Neural cell (in vitro differentiated cells): ENCODE measurements around the gene RALGPS1. TPM values are rescaled to one million over a fixed set of nuclear protein-coding genes. Genes with fewer than 3 reads are reported as not detected.

Source experiments
- H2AFZ ChIP-seq: fragments of 200-600, 300-800 bp; sonication (generic), shearing (Covaris generic); 2 replicates; pipeline ENCODE4 v1.6.0; 2014; ENCODE audit warnings: low read depth, mild to moderate bottlenecking, antibody characterized with exemption, low read length, moderate library complexity
- H3F3A ChIP-seq: fragments of 200-600 bp; shearing (Covaris generic); 2 replicates; pipeline ENCODE4 v1.6.1; 2016; ENCODE audit warnings: mild to moderate bottlenecking, moderate library complexity, mixed read lengths, antibody characterized with exemption, low read length; ENCODE audit not compliant: insufficient read depth, poor library complexity, severe bottlenecking
- H3K27ac ChIP-seq: fragments of 200-600, 300-800 bp; sonication (generic), shearing (Covaris generic); 2 replicates; pipeline ENCODE4 v1.5.1; 2014; ENCODE audit warnings: mild to moderate bottlenecking, low read length, moderate library complexity
- H3K27me3 ChIP-seq: fragments of 300-800, 200-600 bp; sonication (generic), shearing (Covaris generic); 2 replicates; pipeline ENCODE4 v1.6.0; 2014; ENCODE audit warnings: mild to moderate bottlenecking, low read depth, low read length, moderate library complexity; ENCODE audit not compliant: insufficient read depth
- H3K36me3 ChIP-seq: fragments of 300-800, 200-600 bp; sonication (generic), shearing (Covaris generic); 2 replicates; pipeline ENCODE4 v1.5.1; 2014; ENCODE audit warnings: mild to moderate bottlenecking, antibody characterized with exemption, low read length, moderate library complexity; ENCODE audit not compliant: insufficient read depth
- H3K4me2 ChIP-seq: fragments of 300-800, 200-600 bp; sonication (generic), shearing (Covaris generic); 2 replicates; pipeline ENCODE4 v1.6.0; 2014; ENCODE audit warnings: mild to moderate bottlenecking, low read length
- H3K4me3 ChIP-seq: fragments of 300-800, 200-600 bp; sonication (generic), shearing (Covaris generic); 2 replicates; pipeline ENCODE4 v1.5.1; 2014; ENCODE audit warnings: mild to moderate bottlenecking, low read length, moderate library complexity
- H3K79me2 ChIP-seq: fragments of 200-600 bp; shearing (Covaris generic); replicated peaks from 2 replicates; pipeline ENCODE4 v1.6.0; 2014; ENCODE audit warnings: mild to moderate bottlenecking, low read length, moderate library complexity; ENCODE audit not compliant: insufficient read depth
- H3K9ac ChIP-seq: fragments of 300-800, 200-600 bp; sonication (generic), shearing (Covaris generic); 2 replicates; pipeline ENCODE4 v1.6.1; 2016; ENCODE audit warnings: mild to moderate bottlenecking, low read length, mixed read lengths
- H3K9me2 ChIP-seq: fragments of 200-600 bp; shearing (Covaris generic); 2 replicates; pipeline ENCODE4 v1.6.1; 2016; ENCODE audit warnings: mild to moderate bottlenecking, low read length, mixed read lengths; ENCODE audit not compliant: insufficient read depth
- H3K9me3 ChIP-seq: fragments of 200-600, 300-800 bp; sonication (generic), shearing (Covaris generic); 2 replicates; pipeline ENCODE4 v1.6.1; 2016; ENCODE audit warnings: mild to moderate bottlenecking, mixed run types, low read length, moderate library complexity, mixed read lengths
- H4K20me1 ChIP-seq: fragments of 200-600 bp; shearing (Covaris generic); 2 replicates; pipeline ENCODE4 v1.6.1; 2016; ENCODE audit warnings: mild to moderate bottlenecking, mixed run types; ENCODE audit not compliant: insufficient read depth
- CTCF ChIP-seq: fragments of 450-650 bp; IDR thresholded peaks from 2 replicates; pipeline ENCODE4 v1.5.1; 2014; ENCODE audit warnings: antibody characterized with exemption, mild to moderate bottlenecking, moderate library complexity; ENCODE audit not compliant: poor library complexity, severe bottlenecking
- EP300 ChIP-seq: fragments of 450-650 bp; conservative IDR thresholded peaks from 2 replicates; pipeline ENCODE4 v1.6.1; 2014; ENCODE audit warnings: antibody characterized with exemption, mild to moderate bottlenecking, moderate library complexity; ENCODE audit not compliant: poor library complexity, severe bottlenecking
- EZH2 ChIP-seq: fragments of 200-600, 300-800 bp; shearing (Covaris generic), sonication (generic); IDR thresholded peaks from 2 replicates; pipeline ENCODE4 v1.6.1; 2014; ENCODE audit warnings: antibody characterized with exemption, low read length, borderline replicate concordance, mild to moderate bottlenecking; ENCODE audit not compliant: insufficient read depth, poor library complexity, severe bottlenecking
- MXI1 ChIP-seq: fragments of 450-650 bp; conservative IDR thresholded peaks from 2 replicates; pipeline ENCODE4 v1.6.1; 2014; ENCODE audit warnings: antibody characterized with exemption, mild to moderate bottlenecking; ENCODE audit not compliant: poor library complexity, severe bottlenecking
- POLR2AphosphoS5 ChIP-seq: IDR thresholded peaks from 2 replicates; pipeline ENCODE4 v1.6.1; 2012
- RAD21 ChIP-seq: fragments of 450-650 bp; conservative IDR thresholded peaks from 2 replicates; pipeline ENCODE4 v1.6.1; 2014; ENCODE audit warnings: antibody characterized with exemption, mild to moderate bottlenecking, moderate library complexity
- REST ChIP-seq: IDR thresholded peaks from 2 replicates; pipeline ENCODE4 v1.6.1; 2012; ENCODE audit warnings: borderline replicate concordance
- SMC3 ChIP-seq: fragments of 450-650 bp; conservative IDR thresholded peaks from 2 replicates; pipeline ENCODE4 v1.6.1; 2014; ENCODE audit warnings: antibody characterized with exemption, mild to moderate bottlenecking, moderate library complexity; ENCODE audit not compliant: poor library complexity
- TAF1 ChIP-seq: IDR thresholded peaks from 2 replicates; pipeline ENCODE4 v1.6.1; 2012; ENCODE audit warnings: low read depth
- polyA plus RNA-seq: library from polyadenylated mRNA; depleted of rRNA; stranded (reverse); fragments of >200 nt; gene quantifications from 2 replicates; pipeline ENCODE4 v1.2.3, GENCODE V29; 2014

RALGPS1 gene
- polyA plus RNA-seq, 1 donor from 2014 or later = 37.1 TPM

GRCh38 chr9:127142931-127143464, 228.4 kb downstream of the RALGPS1 start:
- no peaks in the 10 kb centered on the region for H4K20me1 ChIP-seq
- H3K9me2 ChIP-seq = no peaks in the 10 kb centered on the region
- H3K4me3 ChIP-seq = no peak overlapping the region
- H3F3A ChIP-seq = no peaks in the 10 kb centered on the region
- no peak overlapping the region for H2AFZ ChIP-seq
- no peak overlapping the region for H3K9ac ChIP-seq
- H3K79me2 ChIP-seq = no peaks in the 10 kb centered on the region
- no peak for TF ChIP-seq RAD21
- no peak for TF ChIP-seq TAF1
- H3K9me3 ChIP-seq = no peaks in the 10 kb centered on the region
- H3K27me3 ChIP-seq = no peaks in the 10 kb centered on the region
- no peak overlapping the region for H3K4me2 ChIP-seq
- no peak overlapping the region for H3K27ac ChIP-seq
- H3K36me3 ChIP-seq = no peaks in the 10 kb centered on the region

GRCh38 chr9:127143920-127144465, 229.4 kb downstream of the RALGPS1 start:
- Histone ChIP-seq H3K36me3 (no peaks in the 10 kb centered on the region), H2AFZ (no peak overlapping the region), H3K27me3 (no peaks in the 10 kb centered on the region), H3K4me2 (no peak overlapping the region), H4K20me1 (no peaks in the 10 kb centered on the region), H3F3A (no peaks in the 10 kb centered on the region), H3K9ac (no peak overlapping the region), H3K79me2 (no peaks in the 10 kb centered on the region), H3K27ac (no peak overlapping the region), H3K9me3 (no peaks in the 10 kb centered on the region), H3K9me2 (no peaks in the 10 kb centered on the region), H3K4me3 (no peak overlapping the region)
- no peak for TF ChIP-seq RAD21
- no peak for TF ChIP-seq EP300
- no peak for TF ChIP-seq EZH2
- TF ChIP-seq SMC3 = no peak
- TF ChIP-seq MXI1 = no peak
- TF ChIP-seq POLR2AphosphoS5 = no peak
- no peak for TF ChIP-seq TAF1
- TF ChIP-seq CTCF = no peak
- no peak for TF ChIP-seq REST
